Central memory CD4-positive, alpha-beta T cell (primary cell): ENCODE results near the gene SLC15A4.

Source experiments
- DNase-seq: peaks from one replicate; pipeline ENCODE4 v3.0.0; 2022

The SLC15A4 gene

GRCh38 chr12:128792398-128792797 lies 31.4 kb downstream of the SLC15A4 start:
- DNase-seq, result no peak

- no peak for DNase-seq
These were observed 32.1 kb downstream of the SLC15A4 start for GRCh38 chr12:128791395-128792322.

- DNase-seq, result no peak
These were observed 32.9 kb downstream of the SLC15A4 start for GRCh38 chr12:128790653-128791373.

- no peak for DNase-seq
These were observed 33.5 kb downstream of the SLC15A4 start for GRCh38 chr12:128790221-128790620.

GRCh38 chr12:128789356-128789929 lies 34.3 kb downstream of the SLC15A4 start:
- DNase-seq, result no peak

GRCh38 chr12:128787827-128788226 lies 35.9 kb downstream of the SLC15A4 start:
- DNase-seq, result no peak

GRCh38 chr12:128786741-128787391 lies 36.9 kb downstream of the SLC15A4 start:
- no peak for DNase-seq

GRCh38 chr12:128784030-128784760 lies 39.6 kb downstream of the SLC15A4 start:
- no peak for DNase-seq

GRCh38 chr12:128783129-128783574 lies 40.6 kb downstream of the SLC15A4 start:
- no peak for DNase-seq

- DNase-seq, result no peak
These were observed 43.9 kb downstream of the SLC15A4 start for GRCh38 chr12:128779901-128780300.

GRCh38 chr12:128772249-128772648 lies 51.5 kb downstream of the SLC15A4 start:
- no peak for DNase-seq

- no peak for DNase-seq
These were observed 52.1 kb downstream of the SLC15A4 start for GRCh38 chr12:128771681-128772080.

GRCh38 chr12:128767518-128767917 lies 56.2 kb downstream of the SLC15A4 start:
- no peak for DNase-seq

GRCh38 chr12:128766738-128767501 lies 56.8 kb downstream of the SLC15A4 start:
- no peak for DNase-seq

GRCh38 chr12:128763395-128763794 lies 60.4 kb downstream of the SLC15A4 start:
- DNase-seq, result no peak

GRCh38 chr12:128761379-128761790 lies 62.4 kb downstream of the SLC15A4 start:
- DNase-seq, result no peak

GRCh38 chr12:128755566-128755965 lies 68.2 kb downstream of the SLC15A4 start:
- DNase-seq, result no peak

GRCh38 chr12:128754275-128754674 lies 69.5 kb downstream of the SLC15A4 start:
- no peak for DNase-seq

- no peak for DNase-seq
These were observed 70.3 kb downstream of the SLC15A4 start for GRCh38 chr12:128753438-128753837.

GRCh38 chr12:128752386-128752785 lies 71.4 kb downstream of the SLC15A4 start:
- no peak for DNase-seq

GRCh38 chr12:128747441-128747840 lies 76.3 kb downstream of the SLC15A4 start:
- DNase-seq, result no peak
